Loucy (cell line): Measurements from ENCODE around the gene ARHGAP6.

ENCODE experiments used
- H2AFZ ChIP-seq: fragments of 200-600 bp; sonication (generic); 2 replicates; pipeline ENCODE4 v1.6.0; 2016; ENCODE audit warnings: antibody characterized with exemption, mild to moderate bottlenecking, low read length, moderate library complexity
- H3F3A ChIP-seq: fragments of 200-600 bp; 2 replicates; pipeline ENCODE4 v1.6.0; 2016; ENCODE audit warnings: antibody characterized with exemption, low read depth, mild to moderate bottlenecking
- H3K27me3 ChIP-seq: fragments of 200-600 bp; sonication (generic); 2 replicates; pipeline ENCODE4 v1.6.1; 2014; ENCODE audit warnings: low read length, mild to moderate bottlenecking; ENCODE audit not compliant: insufficient read depth, poor library complexity, severe bottlenecking
- H3K36me3 ChIP-seq: fragments of 200-600 bp; sonication (generic); 2 replicates; pipeline ENCODE4 v1.6.1; 2016; ENCODE audit warnings: low read length; ENCODE audit not compliant: insufficient read depth
- H3K4me1 ChIP-seq: fragments of 200-600 bp; sonication (generic); 2 replicates; pipeline ENCODE4 v1.5.1; 2014; ENCODE audit warnings: low read length, mild to moderate bottlenecking; ENCODE audit not compliant: insufficient read depth, poor library complexity, severe bottlenecking
- H3K4me2 ChIP-seq: fragments of 200-600 bp; sonication (generic); 2 replicates; pipeline ENCODE4 v1.6.0; 2014; ENCODE audit warnings: antibody characterized with exemption, low read length, low read depth, mild to moderate bottlenecking; ENCODE audit not compliant: poor library complexity, severe bottlenecking
- H3K4me3 ChIP-seq: fragments of 200-600 bp; sonication (generic); 2 replicates; pipeline ENCODE4 v1.5.1; 2014; ENCODE audit warnings: low read length, mild to moderate bottlenecking, mixed read lengths; ENCODE audit not compliant: poor library complexity, severe bottlenecking
- H3K79me2 ChIP-seq: fragments of 200-600 bp; sonication (generic); 2 replicates; pipeline ENCODE4 v1.6.1; 2014; ENCODE audit warnings: low read length; ENCODE audit not compliant: insufficient read depth
- H3K9ac ChIP-seq: fragments of 200-600 bp; sonication (generic); 2 replicates; pipeline ENCODE4 v1.6.0; 2014; ENCODE audit warnings: mild to moderate bottlenecking, low read depth, low read length, moderate library complexity; ENCODE audit not compliant: poor library complexity, severe bottlenecking
- H3K9me2 ChIP-seq: fragments of 200-600 bp; sonication (generic); replicated peaks from 2 replicates; pipeline ENCODE4 v1.6.1; 2016; ENCODE audit warnings: low read depth, low read length, mixed read lengths
- H3K9me3 ChIP-seq: fragments of 200-600 bp; sonication (generic); 2 replicates; pipeline ENCODE4 v1.6.1; 2014; ENCODE audit warnings: mild to moderate bottlenecking, antibody characterized with exemption, low read length, low read depth; ENCODE audit not compliant: insufficient read depth
- H4K20me1 ChIP-seq: fragments of 200-600 bp; sonication (generic); 2 replicates; pipeline ENCODE4 v1.6.0; 2014; ENCODE audit warnings: antibody characterized with exemption, low read length, mild to moderate bottlenecking; ENCODE audit not compliant: insufficient read depth, poor library complexity, severe bottlenecking
- CTCF ChIP-seq: fragments of 200-600 bp; sonication (generic); conservative IDR thresholded peaks from 2 replicates; pipeline ENCODE4 v1.5.1; 2014; ENCODE audit warnings: mild to moderate bottlenecking, antibody characterized with exemption, low read length
- EZH2phosphoT487 ChIP-seq: fragments of 200-600 bp; IDR thresholded peaks from 2 replicates; pipeline ENCODE4 v1.6.1; 2018; ENCODE audit warnings: antibody characterized with exemption, mild to moderate bottlenecking, moderate library complexity, borderline replicate concordance

Gene ARHGAP6

GRCh38 chrX:11553594-11553993, 112.1 kb downstream of the ARHGAP6 start:
- H3K36me3 ChIP-seq: no peaks in the 10 kb centered on the region
- H3K9me3 ChIP-seq: no peaks in the 10 kb centered on the region

GRCh38 chrX:11551151-11551550, 114.6 kb downstream of the ARHGAP6 start:
- H3K9me2 ChIP-seq: no peaks in the 10 kb centered on the region
- no peak overlapping the region for H2AFZ ChIP-seq
- H3K4me3 ChIP-seq: no peak overlapping the region
- no peak overlapping the region for H3K9ac ChIP-seq
- no peak for TF ChIP-seq CTCF
- TF ChIP-seq EZH2phosphoT487: no peak
- no peaks in the 10 kb centered on the region for H3K4me1 ChIP-seq
- H3K27me3 ChIP-seq: no peaks in the 10 kb centered on the region
- H3K4me2 ChIP-seq: no peak overlapping the region
- H3K9me3 ChIP-seq: no peaks in the 10 kb centered on the region
- no peaks in the 10 kb centered on the region for H3K36me3 ChIP-seq
- no peaks in the 10 kb centered on the region for H3F3A ChIP-seq
- no peaks in the 10 kb centered on the region for H4K20me1 ChIP-seq
- H3K79me2 ChIP-seq: no peaks in the 10 kb centered on the region

More at GRCh38 chrX:11553594-11553993, 112.1 kb downstream of the ARHGAP6 start:
- H3K27me3 ChIP-seq: no peaks in the 10 kb centered on the region
- H3F3A ChIP-seq: no peaks in the 10 kb centered on the region
- no peak overlapping the region for H2AFZ ChIP-seq
- H4K20me1 ChIP-seq: no peaks in the 10 kb centered on the region
- H3K4me2 ChIP-seq: no peak overlapping the region
- no peaks in the 10 kb centered on the region for H3K4me1 ChIP-seq
- H3K9me2 ChIP-seq: no peaks in the 10 kb centered on the region
- H3K79me2 ChIP-seq: no peaks in the 10 kb centered on the region
- H3K4me3 ChIP-seq: no peak overlapping the region
- TF ChIP-seq CTCF (no peak), EZH2phosphoT487 (no peak)
- no peak overlapping the region for H3K9ac ChIP-seq

- Histone ChIP-seq H3K4me1 (no peaks in the 10 kb centered on the region), H3F3A (no peaks in the 10 kb centered on the region), H4K20me1 (no peaks in the 10 kb centered on the region), H3K36me3 (no peaks in the 10 kb centered on the region), H3K27me3 (no peaks in the 10 kb centered on the region), H3K4me2 (no peak overlapping the region), H3K9ac (no peak overlapping the region), H3K9me3 (no peaks in the 10 kb centered on the region), H3K79me2 (no peaks in the 10 kb centered on the region), H3K9me2 (no peaks in the 10 kb centered on the region), H2AFZ (no peak overlapping the region), H3K4me3 (no peak overlapping the region)
- TF ChIP-seq EZH2phosphoT487 (no peak), CTCF (no peak)
Observed at GRCh38 chrX:11546917-11547316, 118.8 kb downstream of the ARHGAP6 start.
